ENCODE data around the gene NCKAP5. TPM values are rescaled to one million over a fixed set of nuclear protein-coding genes. Genes with fewer than 3 reads are reported as not detected.

NCKAP5 gene
- total RNA-seq, 4 donors from 2014 or later: 0.55 to 6.6 (median 3.3) TPM; not detected in 1

GRCh38 chr2:133293544-133294353, 274.5 kb downstream of the NCKAP5 start:
- Histone ChIP-seq H3K36me3 (no peaks in the 10 kb centered on the region), H3K4me1 (no peaks in the 10 kb centered on the region), H3K9me3 (no peaks in the 10 kb centered on the region), H3K27me3 (no peaks in the 10 kb centered on the region), H3K27ac (no peak overlapping the region), H3K4me3 (no peak overlapping the region)
- intact Hi-C loops (cut with DNase I; ENCODE audit: low total_unique reads): no loop called here
- DNase-seq: no peak
- TF ChIP-seq CTCF (IDR thresholded peaks at IDR 0.05) (no peak), POLR2A (IDR thresholded peaks at IDR 0.05) (no peak)

DNA sequence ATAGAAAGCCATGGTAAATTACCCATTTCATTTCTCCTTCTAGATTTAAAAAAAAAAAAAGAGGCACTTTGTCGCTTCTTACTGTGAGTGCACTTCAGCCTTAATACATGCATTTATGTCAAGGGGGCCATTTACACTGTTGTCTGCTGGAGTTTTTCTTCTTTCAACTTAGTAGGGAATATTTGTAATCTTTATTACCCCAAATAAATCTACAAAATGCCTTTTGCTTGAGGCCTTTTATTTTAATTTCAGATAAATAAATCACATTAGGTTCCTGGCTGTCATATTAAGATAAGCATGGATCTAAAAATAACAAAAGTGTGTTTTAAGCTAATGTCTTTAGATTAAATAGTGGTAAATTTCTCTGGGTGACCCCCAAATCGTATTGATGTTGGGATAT, 276.0 kb downstream of the NCKAP5 start:
- H3K36me3 ChIP-seq: no peaks in the 10 kb centered on the region
- TF ChIP-seq POLR2A (IDR thresholded peaks at IDR 0.05) (no peak), CTCF (IDR thresholded peaks at IDR 0.05) (no peak)
- DNase-seq: no peak
- no peaks in the 10 kb centered on the region for H3K9me3 ChIP-seq
- no peak overlapping the region for H3K27ac ChIP-seq
- no peak overlapping the region for H3K4me3 ChIP-seq
- no peaks in the 10 kb centered on the region for H3K4me1 ChIP-seq
- intact Hi-C loops (cut with DNase I; ENCODE audit: low total_unique reads): no loop called here
- no peaks in the 10 kb centered on the region for H3K27me3 ChIP-seq

GRCh38 chr2:133287709-133288108, 280.6 kb downstream of the NCKAP5 start:
- intact Hi-C loops (cut with DNase I; ENCODE audit: low total_unique reads): no loop called here
- H3K9me3 ChIP-seq: no peaks in the 10 kb centered on the region
- no peak overlapping the region for H3K4me3 ChIP-seq
- TF ChIP-seq CTCF (IDR thresholded peaks at IDR 0.05) (no peak), POLR2A (IDR thresholded peaks at IDR 0.05) (no peak)
- H3K4me1 ChIP-seq: no peaks in the 10 kb centered on the region
- no peak for DNase-seq
- H3K27ac ChIP-seq: no peak overlapping the region
- H3K27me3 ChIP-seq: no peaks in the 10 kb centered on the region
- no peaks in the 10 kb centered on the region for H3K36me3 ChIP-seq

DNA sequence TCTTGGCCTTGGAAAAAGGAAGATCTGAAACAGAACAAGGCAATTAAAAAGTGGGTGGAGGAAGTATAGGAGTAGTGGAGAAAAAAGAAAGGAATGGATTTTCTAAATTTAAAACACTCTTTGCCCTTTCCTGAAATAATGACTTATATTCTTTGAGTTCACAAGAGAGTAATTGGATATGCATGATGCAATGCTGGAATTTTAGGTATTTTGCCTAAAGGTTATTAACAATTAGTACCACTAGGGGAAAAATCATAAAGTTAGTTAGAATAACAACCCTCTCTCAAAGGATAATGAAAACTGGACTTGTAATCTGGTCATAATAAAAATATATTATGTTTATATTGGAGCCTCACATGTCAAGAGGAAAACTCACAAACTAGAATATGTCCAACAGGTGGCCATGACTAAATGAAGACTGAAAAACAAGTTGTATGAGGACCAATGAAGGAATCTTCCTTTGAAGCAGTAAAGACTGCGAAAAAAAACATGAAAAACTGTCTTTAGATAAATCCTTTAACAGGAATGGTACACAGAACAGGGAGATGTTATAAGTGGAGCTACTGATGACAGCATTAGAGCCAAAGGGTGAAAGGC, 281.8 kb downstream of the NCKAP5 start:
- Histone ChIP-seq H3K4me3 (no peak overlapping the region), H3K27me3 (no peaks in the 10 kb centered on the region), H3K4me1 (no peaks in the 10 kb centered on the region), H3K27ac (no peak overlapping the region), H3K36me3 (no peaks in the 10 kb centered on the region), H3K9me3 (no peaks in the 10 kb centered on the region)
- TF ChIP-seq CTCF (IDR thresholded peaks at IDR 0.05): no peak
- no peak for TF ChIP-seq POLR2A (IDR thresholded peaks at IDR 0.05)
- no peak for DNase-seq
- intact Hi-C loops (cut with DNase I; ENCODE audit: low total_unique reads): no loop called here

GRCh38 chr2:133273031-133273430, 295.2 kb downstream of the NCKAP5 start:
- no peak for DNase-seq
- Histone ChIP-seq H3K27me3 (no peaks in the 10 kb centered on the region), H3K36me3 (no peaks in the 10 kb centered on the region), H3K27ac (no peak overlapping the region), H3K9me3 (no peaks in the 10 kb centered on the region), H3K4me3 (no peak overlapping the region), H3K4me1 (no peaks in the 10 kb centered on the region)
- intact Hi-C loops (cut with DNase I; ENCODE audit: low total_unique reads): no loop called here
- TF ChIP-seq CTCF (IDR thresholded peaks at IDR 0.05): no peak
- TF ChIP-seq POLR2A (IDR thresholded peaks at IDR 0.05): no peak
